ENCODE measurements around the gene ZNF366.

DNA sequence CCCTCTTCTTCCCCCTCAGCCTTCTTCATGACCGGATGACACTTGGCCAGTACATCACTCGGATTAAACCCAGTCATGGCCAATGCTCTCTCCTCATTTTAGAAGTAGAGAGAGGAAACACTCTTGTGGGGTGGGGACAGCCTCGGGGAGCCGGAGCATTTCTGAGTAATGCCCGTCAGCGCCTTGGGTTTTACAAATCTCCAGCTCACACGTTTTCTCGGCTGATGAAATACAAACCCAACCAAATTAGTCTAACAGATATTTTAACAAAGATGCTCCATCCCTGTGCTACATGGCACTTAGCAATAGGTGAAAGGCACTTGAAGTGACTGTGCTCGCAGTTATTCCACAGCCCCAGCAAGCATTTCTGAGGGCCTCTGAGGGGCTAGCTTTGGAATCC, 51.7 kb downstream of the ZNF366 start:
- TF ChIP-seq, protein P1, sequence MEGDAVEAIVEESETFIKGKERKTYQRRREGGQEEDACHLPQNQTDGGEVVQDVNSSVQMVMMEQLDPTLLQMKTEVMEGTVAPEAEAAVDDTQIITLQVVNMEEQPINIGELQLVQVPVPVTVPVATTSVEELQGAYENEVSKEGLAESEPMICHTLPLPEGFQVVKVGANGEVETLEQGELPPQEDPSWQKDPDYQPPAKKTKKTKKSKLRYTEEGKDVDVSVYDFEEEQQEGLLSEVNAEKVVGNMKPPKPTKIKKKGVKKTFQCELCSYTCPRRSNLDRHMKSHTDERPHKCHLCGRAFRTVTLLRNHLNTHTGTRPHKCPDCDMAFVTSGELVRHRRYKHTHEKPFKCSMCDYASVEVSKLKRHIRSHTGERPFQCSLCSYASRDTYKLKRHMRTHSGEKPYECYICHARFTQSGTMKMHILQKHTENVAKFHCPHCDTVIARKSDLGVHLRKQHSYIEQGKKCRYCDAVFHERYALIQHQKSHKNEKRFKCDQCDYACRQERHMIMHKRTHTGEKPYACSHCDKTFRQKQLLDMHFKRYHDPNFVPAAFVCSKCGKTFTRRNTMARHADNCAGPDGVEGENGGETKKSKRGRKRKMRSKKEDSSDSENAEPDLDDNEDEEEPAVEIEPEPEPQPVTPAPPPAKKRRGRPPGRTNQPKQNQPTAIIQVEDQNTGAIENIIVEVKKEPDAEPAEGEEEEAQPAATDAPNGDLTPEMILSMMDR (IDR thresholded peaks at IDR 0.05) = no peak
- no peak for TF ChIP-seq POLR2A (IDR thresholded peaks at IDR 0.05)

Data from right lobe of liver (tissue), 4 donors.